RWPE1 (cell line): ENCODE measurements around the gene NPEPL1.
"Not testable (repeated sequence)": the region's sequence is repeated elsewhere in the genome, so short reads cannot be mapped to it uniquely, and the experiment has no call there.

ENCODE experiments used
- CTCF ChIA-PET: fragments of 350-600 bp; sonication (Branson Sonifier 250); formaldehyde crosslinking; extraction: SDS; loops from one replicate; lab custom pipeline; 2021; lab: Yijun Ruan, JAX
- POLR2A ChIA-PET: fragments of 400-600 bp; formaldehyde crosslinking; extraction: SDS; loops from one replicate; lab custom pipeline; 2020; ENCODE audit warnings: antibody characterized with exemption; ENCODE audit not compliant: low non-redundant PET; lab: Yijun Ruan, JAX
- DNase-seq: peaks from one replicate; pipeline ENCODE4 v3.0.0; 2012; ENCODE audit warnings: low spot score
- H3K27ac ChIP-seq: fragments of 450-650 bp; 2 replicates; pipeline ENCODE4 v1.5.1; 2017
- CTCF ChIP-seq: fragments of 450-650 bp; conservative IDR thresholded peaks from 2 replicates; pipeline ENCODE4 v1.5.1; 2017; ENCODE audit warnings: low read depth, mild to moderate bottlenecking

NPEPL1 gene

GRCh38 chr20:58719971-58720371 is 27.4 kb downstream of the NPEPL1 start:
- POLR2A ChIA-PET, result no interaction called here
- TF ChIP-seq CTCF, result no peak
- CTCF ChIA-PET, result interaction anchor here (0.5 kb wide), 1 partner anchor 18 kb away, joined by 3 read pairs; no protein-coding TSS in a partner anchor
- DNase-seq, result no peak
- H3K27ac ChIP-seq, result no peak overlapping the region

GRCh38 chr20:58720890-58721289 is 28.3 kb downstream of the NPEPL1 start:
- ChIA-PET CTCF (no interaction called here), POLR2A (no interaction called here)
- no peak overlapping the region for H3K27ac ChIP-seq
- TF ChIP-seq CTCF, result no peak
- no peak for DNase-seq

- POLR2A ChIA-PET, result no interaction called here
Observed at GRCh38 chr20:58721951-58722778, 29.6 kb downstream of the NPEPL1 start.

GRCh38 chr20:58722877-58723627 is 30.5 kb downstream of the NPEPL1 start:
- CTCF ChIA-PET, result interaction anchor here (0.6 kb wide), 1 partner anchor 156 kb away, joined by 3 read pairs; no protein-coding TSS in a partner anchor
- no peak for DNase-seq
- no peak overlapping the region for H3K27ac ChIP-seq
- POLR2A ChIA-PET, result no interaction called here
- no peak for TF ChIP-seq CTCF

More at GRCh38 chr20:58721951-58722778, 29.6 kb downstream of the NPEPL1 start:
- H3K27ac ChIP-seq, result no peak overlapping the region
- TF ChIP-seq CTCF, result no peak
- no peak for DNase-seq
- CTCF ChIA-PET, result no interaction called here

GRCh38 chr20:58723628-58723984 is 31.0 kb downstream of the NPEPL1 start:
- ChIA-PET CTCF (interaction anchor here (0.6 kb wide), 1 partner anchor 156 kb away, joined by 3 read pairs; no protein-coding TSS in a partner anchor), POLR2A (no interaction called here)
- no peak for DNase-seq
- H3K27ac ChIP-seq, result no peak overlapping the region
- no peak for TF ChIP-seq CTCF

- POLR2A ChIA-PET, CTCF ChIA-PET, H3K27ac ChIP-seq, DNase-seq: not testable (repeated sequence)
Observed at GRCh38 chr20:58726156-58726555, 33.6 kb downstream of the NPEPL1 start.
